Upper lobe of left lung (tissue), 4 donors: ENCODE measurements around the gene C6orf47.

ENCODE experiments used
- CTCF ChIP-seq, 6 experiments: fragments of 450-650 bp in 4 of 6; fragments of 200-600 bp in 2 of 6; sonication (generic) in 2 of 6; IDR thresholded peaks; one replicate each; pipeline ENCODE4 v1.5.1; 2016 to 2019; ENCODE audit warnings: antibody characterized with exemption in 6 of 6
- POLR2A ChIP-seq, 4 donors: fragments of 450-650 bp; IDR thresholded peaks; one replicate each; pipeline ENCODE4 v1.5.1; 2016 to 2017; ENCODE audit warnings: antibody characterized with exemption in 4 of 4, mild to moderate bottlenecking in 2 of 4
- POLR2AphosphoS5 ChIP-seq, 2 donors: sonication (generic); formaldehyde crosslinking; IDR thresholded peaks; one replicate each; pipeline ENCODE4 v1.5.1; 2017; ENCODE audit warnings: antibody characterized with exemption in 2 of 2

DNA sequence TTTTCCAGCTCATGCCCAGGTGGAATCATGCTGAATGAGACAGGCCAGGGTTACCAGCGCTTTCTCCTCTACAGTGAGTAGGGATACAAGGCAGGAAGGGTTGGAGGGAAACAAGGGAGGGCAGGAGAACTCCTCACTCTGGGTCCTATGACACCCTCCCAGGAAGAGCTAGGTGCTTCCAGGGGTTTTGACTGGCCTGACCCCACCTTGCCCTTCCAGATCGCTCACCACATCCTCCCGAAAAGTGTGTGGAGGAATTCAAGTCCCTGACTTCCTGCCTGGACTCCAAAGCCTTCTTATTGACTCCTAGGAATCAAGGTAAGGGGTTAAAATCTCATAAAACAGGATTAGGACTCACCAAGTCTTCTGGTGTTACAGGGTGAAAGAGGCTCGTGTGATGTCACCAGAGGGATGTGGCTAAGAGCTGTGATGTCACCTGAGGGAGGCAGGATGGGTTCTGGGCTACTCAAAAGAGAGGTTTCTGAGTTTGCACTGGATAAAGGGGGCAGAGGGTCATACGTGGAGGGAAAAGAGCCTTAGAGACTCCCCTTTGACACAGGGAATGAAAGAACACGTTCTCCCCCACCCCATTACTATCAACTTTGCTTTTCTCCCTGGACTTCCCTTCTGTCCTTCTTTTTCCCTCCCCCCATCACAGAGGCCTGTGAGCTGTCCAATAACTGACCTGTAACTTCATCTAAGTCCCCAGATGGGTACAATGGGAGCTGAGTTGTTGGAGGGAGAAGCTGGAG, 3.0 kb downstream of the C6orf47 start:
- no peak for TF ChIP-seq CTCF (IDR thresholded peaks at IDR 0.05)
- TF ChIP-seq POLR2A (IDR thresholded peaks at IDR 0.05): no peak
- no peak for TF ChIP-seq POLR2AphosphoS5 (IDR thresholded peaks at IDR 0.05)
